ENCODE measurements around the gene ANKRD23. TPM values are rescaled to one million over a fixed set of nuclear protein-coding genes. Genes with fewer than 3 reads are reported as not detected.
"Not testable (repeated sequence)": the region's sequence is repeated elsewhere in the genome, so short reads cannot be mapped to it uniquely, and the experiment has no call there.

ANKRD23 gene
- total RNA-seq, 4 donors from 2014 or later = 1.4 to 4.4 (median 1.8) TPM

- no peak for ATAC-seq (ENCODE audit: low FRiP score)
- TF ChIP-seq, protein P1, sequence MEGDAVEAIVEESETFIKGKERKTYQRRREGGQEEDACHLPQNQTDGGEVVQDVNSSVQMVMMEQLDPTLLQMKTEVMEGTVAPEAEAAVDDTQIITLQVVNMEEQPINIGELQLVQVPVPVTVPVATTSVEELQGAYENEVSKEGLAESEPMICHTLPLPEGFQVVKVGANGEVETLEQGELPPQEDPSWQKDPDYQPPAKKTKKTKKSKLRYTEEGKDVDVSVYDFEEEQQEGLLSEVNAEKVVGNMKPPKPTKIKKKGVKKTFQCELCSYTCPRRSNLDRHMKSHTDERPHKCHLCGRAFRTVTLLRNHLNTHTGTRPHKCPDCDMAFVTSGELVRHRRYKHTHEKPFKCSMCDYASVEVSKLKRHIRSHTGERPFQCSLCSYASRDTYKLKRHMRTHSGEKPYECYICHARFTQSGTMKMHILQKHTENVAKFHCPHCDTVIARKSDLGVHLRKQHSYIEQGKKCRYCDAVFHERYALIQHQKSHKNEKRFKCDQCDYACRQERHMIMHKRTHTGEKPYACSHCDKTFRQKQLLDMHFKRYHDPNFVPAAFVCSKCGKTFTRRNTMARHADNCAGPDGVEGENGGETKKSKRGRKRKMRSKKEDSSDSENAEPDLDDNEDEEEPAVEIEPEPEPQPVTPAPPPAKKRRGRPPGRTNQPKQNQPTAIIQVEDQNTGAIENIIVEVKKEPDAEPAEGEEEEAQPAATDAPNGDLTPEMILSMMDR (IDR thresholded peaks at IDR 0.05) = no peak
- DNase-seq (ENCODE audit: low spot score) = no peak
Observed at GRCh38 chr2:96866986-96867755, 23.4 kb upstream of the ANKRD23 start.

- no peak for ATAC-seq (ENCODE audit: low FRiP score)
- DNase-seq (ENCODE audit: low spot score) = no peak
- TF ChIP-seq, protein P1 (IDR thresholded peaks at IDR 0.05) = no peak
Observed at GRCh38 chr2:96866586-96866985, 22.8 kb upstream of the ANKRD23 start.

DNA sequence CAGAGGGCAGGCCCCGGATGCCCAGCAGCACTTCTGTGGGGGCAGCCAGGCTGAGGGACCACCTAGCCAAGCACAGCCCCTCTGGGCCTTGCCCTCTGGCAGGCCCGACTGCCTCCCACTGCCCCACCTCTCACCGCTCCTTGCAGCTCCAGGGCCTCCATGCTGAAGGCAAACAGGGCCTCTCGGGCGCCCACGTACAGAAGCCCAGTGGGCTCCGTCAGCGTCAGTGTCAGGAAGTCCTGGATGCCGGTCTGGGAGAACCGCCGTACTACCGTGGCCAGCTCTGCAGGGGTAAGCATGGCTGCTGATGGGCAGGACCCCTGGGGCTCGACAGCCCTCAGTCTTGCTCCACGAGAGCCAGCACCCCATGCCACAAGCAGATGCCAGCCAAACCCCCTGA lies 22.3 kb upstream of the ANKRD23 start:
- ATAC-seq (ENCODE audit: low FRiP score) (no peak), DNase-seq (ENCODE audit: low spot score) (no peak)
- TF ChIP-seq, protein P1 (IDR thresholded peaks at IDR 0.05) = no peak

- DNase-seq (ENCODE audit: low spot score) = no peak
- no peak for ATAC-seq (ENCODE audit: low FRiP score)
- TF ChIP-seq, protein P1 (IDR thresholded peaks at IDR 0.05) = no peak
Observed at GRCh38 chr2:96865654-96866053, 21.8 kb upstream of the ANKRD23 start.

GRCh38 chr2:96864343-96865091 lies 20.7 kb upstream of the ANKRD23 start:
- no peak for DNase-seq (ENCODE audit: low spot score)
- no peak for ATAC-seq (ENCODE audit: low FRiP score)
- TF ChIP-seq, protein P1 (IDR thresholded peaks at IDR 0.05) = no peak

DNA sequence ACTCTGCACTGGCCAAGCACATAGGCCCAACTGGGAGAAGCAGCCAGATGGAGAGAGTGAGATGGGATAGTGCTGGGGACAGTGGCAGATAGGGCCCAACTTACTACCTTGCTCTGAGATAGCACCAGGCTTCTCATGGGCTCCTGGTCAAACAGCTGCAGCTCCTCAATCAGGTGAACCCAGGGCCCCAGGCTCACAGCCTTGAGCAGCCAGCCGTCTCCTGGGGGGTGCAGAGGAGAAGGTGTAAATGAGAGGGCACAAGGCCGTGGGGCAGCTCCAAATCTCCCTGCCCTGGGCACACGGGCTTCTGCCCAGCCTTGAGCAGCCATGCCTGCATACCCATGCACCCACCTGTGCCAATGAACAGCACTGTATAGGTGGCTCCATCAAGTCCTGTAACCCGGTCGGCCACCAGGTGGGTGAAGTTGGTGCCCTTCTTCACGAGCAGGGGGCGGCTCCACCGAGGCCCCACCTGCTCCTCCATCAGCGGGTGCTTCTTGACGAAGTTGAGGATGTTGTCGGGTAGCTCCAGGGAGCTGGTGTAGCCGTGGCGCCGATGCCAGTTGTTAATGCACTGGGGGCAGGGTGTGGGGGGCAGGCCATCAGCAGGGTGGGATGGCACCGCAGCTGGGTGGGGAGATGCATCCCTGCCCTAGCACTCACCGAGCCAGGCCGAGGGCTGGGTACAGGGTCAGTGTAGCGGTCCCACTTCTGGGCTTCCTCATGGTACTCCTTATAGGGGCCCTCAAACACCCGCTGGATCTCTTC lies 19.9 kb upstream of the ANKRD23 start:
- TF ChIP-seq, protein P1 (IDR thresholded peaks at IDR 0.05) = no peak
- no peak for DNase-seq (ENCODE audit: low spot score)
- no peak for ATAC-seq (ENCODE audit: low FRiP score)

- not testable (repeated sequence) for DNase-seq (ENCODE audit: low spot score); ATAC-seq (ENCODE audit: low FRiP score)
Observed at GRCh38 chr2:96863056-96863455, 19.2 kb upstream of the ANKRD23 start.

All from omental fat pad (tissue), 4 donors.